HepG2 (cell line): ENCODE data around the gene MASP2. TPM values are rescaled to one million over a fixed set of nuclear protein-coding genes. Genes with fewer than 3 reads are reported as not detected.

Source experiments
- CAMTA2 ChIP-seq: sonication (generic); formaldehyde crosslinking; IDR thresholded peaks from 2 replicates; pipeline ENCODE4 v1.4.0; 2020; ENCODE audit warnings: mild to moderate bottlenecking, missing genetic modification reagents, borderline replicate concordance
- FIP1L1 ChIP-seq: fragments of 200-400 bp; formaldehyde crosslinking; IDR thresholded peaks from 2 replicates; pipeline ENCODE4 v1.6.1; 2018; ENCODE audit warnings: low read depth, mild to moderate bottlenecking, low read length, moderate library complexity, borderline replicate concordance; ENCODE audit not compliant: insufficient read depth
- NCOR1 ChIP-seq: fragments of 200-600 bp; sonication (generic); IDR thresholded peaks from 2 replicates; pipeline ENCODE4 v1.7.0; 2017; ENCODE audit warnings: antibody characterized with exemption, low read length, borderline replicate concordance
- RBFOX2 ChIP-seq: fragments of 200-400 bp; formaldehyde crosslinking; IDR thresholded peaks from 2 replicates; pipeline ENCODE4 v1.6.1; 2017; ENCODE audit warnings: low read depth, mild to moderate bottlenecking, low read length
- SATB2 ChIP-seq: sonication (generic); formaldehyde crosslinking; IDR thresholded peaks from 2 replicates; pipeline ENCODE4 v1.5.0; 2020; ENCODE audit warnings: missing genetic modification reagents
- SMAD1 ChIP-seq: sonication (generic); formaldehyde crosslinking; IDR thresholded peaks from 2 replicates; pipeline ENCODE4 v1.4.0; 2020; ENCODE audit warnings: missing genetic modification reagents, low read depth, mild to moderate bottlenecking, borderline replicate concordance
- ZBTB7B ChIP-seq: sonication (generic); formaldehyde crosslinking; IDR thresholded peaks from 2 replicates; pipeline ENCODE4 v1.4.0; 2020; ENCODE audit warnings: missing genetic modification reagents
- ZNF10 ChIP-seq: sonication (generic); formaldehyde crosslinking; IDR thresholded peaks from 2 replicates; pipeline ENCODE4 v1.4.0; 2020; ENCODE audit warnings: mild to moderate bottlenecking, low read depth, missing genetic modification reagents, borderline replicate concordance
- ZNF550 ChIP-seq: sonication (generic); formaldehyde crosslinking; IDR thresholded peaks from 2 replicates; pipeline ENCODE4 v1.4.0; 2020; ENCODE audit warnings: mild to moderate bottlenecking, missing genetic modification reagents, borderline replicate concordance
- ZNF558 ChIP-seq: sonication (generic); formaldehyde crosslinking; IDR thresholded peaks from 2 replicates; pipeline ENCODE4 v1.9.0; 2022; ENCODE audit warnings: mild to moderate bottlenecking, missing genetic modification reagents, borderline replicate concordance
- ZNF75D ChIP-seq: sonication (generic); formaldehyde crosslinking; IDR thresholded peaks from 2 replicates; pipeline ENCODE4 v1.8.1; 2023; ENCODE audit warnings: missing genetic modification reagents, mild to moderate bottlenecking, borderline replicate concordance
- ZNF772 ChIP-seq: sonication (generic); formaldehyde crosslinking; IDR thresholded peaks from 2 replicates; pipeline ENCODE4 v1.5.0; 2020; ENCODE audit warnings: mild to moderate bottlenecking, missing genetic modification reagents
- ZSCAN30 ChIP-seq: sonication (generic); formaldehyde crosslinking; IDR thresholded peaks from 2 replicates; pipeline ENCODE4 v1.5.0; 2020; ENCODE audit warnings: mild to moderate bottlenecking, missing genetic modification reagents
- polyA plus RNA-seq, 8 experiments: library from polyadenylated mRNA; depleted of rRNA in 3 of 8; stranded (reverse) in 7 of 8; unstranded in 1 of 8; fragments of >200 nt; fragmentation: Illumina TruSeq in 4 of 8; extraction: Trizol in 4 of 8; gene quantifications; 2 replicates each; pipeline versions ENCODE4 v1.2.1 to v1.2.3, GENCODE V29; 2011 to 2016; ENCODE audit warnings: low read depth in 4 of 8, missing spikeins in 1 of 8, mixed read lengths in 1 of 8; ENCODE audit not compliant: insufficient read depth in 1 of 8
- total RNA-seq, 5 experiments: library from RNA; depleted of rRNA; stranded (reverse); fragments of >200 nt; fragmentation: Illumina TruSeq; extraction: Trizol; gene quantifications; 2 replicates each; pipeline ENCODE4 v1.2.3, GENCODE V29; 2016; ENCODE audit warnings: low read depth in 1 of 5
- TF ChIP-seq, protein P1 (sequence below): sonication (generic); formaldehyde crosslinking; conservative IDR thresholded peaks from 2 replicates; pipeline ENCODE4 v1.8.0; 2022; ENCODE audit warnings: missing genetic modification reagents
- TF ChIP-seq, protein P2 (sequence below): sonication (generic); formaldehyde crosslinking; IDR thresholded peaks from 2 replicates; pipeline ENCODE4 v1.8.0; 2022; ENCODE audit warnings: mild to moderate bottlenecking, missing genetic modification reagents, moderate library complexity
- TF ChIP-seq, protein P3 (sequence below): sonication (generic); formaldehyde crosslinking; IDR thresholded peaks from 2 replicates; pipeline ENCODE4 v1.9.0; 2021; ENCODE audit warnings: missing genetic modification reagents, borderline replicate concordance
- TF ChIP-seq, protein P4 (sequence below): sonication (generic); formaldehyde crosslinking; IDR thresholded peaks from 2 replicates; pipeline ENCODE4 v1.5.0; 2020; ENCODE audit warnings: missing genetic modification reagents

MASP2 gene
- total and polyA plus RNA-seq, 2 of the 13 experiments (the other 11 are each of a cell fraction or from before 2014, with no cell fraction given) = 7.1 to 11.8 TPM

DNA sequence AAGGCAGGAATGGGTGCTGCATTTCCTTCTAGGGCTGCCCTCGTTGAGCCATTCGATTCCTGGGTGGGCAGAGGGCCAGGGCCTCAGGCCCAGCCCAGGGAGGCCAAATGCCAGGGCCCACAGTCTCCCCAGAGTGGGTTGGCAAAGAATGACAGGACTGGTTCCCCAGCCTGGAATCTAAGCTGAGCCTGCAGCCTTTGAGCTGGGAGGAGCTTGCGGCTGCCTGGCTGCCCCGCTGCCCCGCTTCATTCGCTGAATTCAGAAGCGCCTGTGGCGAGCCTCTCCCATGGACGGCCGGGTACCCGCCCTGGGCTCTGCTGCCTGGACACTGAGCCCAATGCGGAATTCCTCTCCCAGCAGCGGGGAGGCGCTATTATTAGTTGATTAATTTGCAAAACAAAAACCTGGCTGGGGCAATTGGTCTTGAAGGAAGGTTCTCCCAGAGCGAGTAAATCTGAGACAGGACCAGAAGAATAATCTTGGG, 66.9 kb downstream of the MASP2 start (continued):
- TF ChIP-seq, protein P1, sequence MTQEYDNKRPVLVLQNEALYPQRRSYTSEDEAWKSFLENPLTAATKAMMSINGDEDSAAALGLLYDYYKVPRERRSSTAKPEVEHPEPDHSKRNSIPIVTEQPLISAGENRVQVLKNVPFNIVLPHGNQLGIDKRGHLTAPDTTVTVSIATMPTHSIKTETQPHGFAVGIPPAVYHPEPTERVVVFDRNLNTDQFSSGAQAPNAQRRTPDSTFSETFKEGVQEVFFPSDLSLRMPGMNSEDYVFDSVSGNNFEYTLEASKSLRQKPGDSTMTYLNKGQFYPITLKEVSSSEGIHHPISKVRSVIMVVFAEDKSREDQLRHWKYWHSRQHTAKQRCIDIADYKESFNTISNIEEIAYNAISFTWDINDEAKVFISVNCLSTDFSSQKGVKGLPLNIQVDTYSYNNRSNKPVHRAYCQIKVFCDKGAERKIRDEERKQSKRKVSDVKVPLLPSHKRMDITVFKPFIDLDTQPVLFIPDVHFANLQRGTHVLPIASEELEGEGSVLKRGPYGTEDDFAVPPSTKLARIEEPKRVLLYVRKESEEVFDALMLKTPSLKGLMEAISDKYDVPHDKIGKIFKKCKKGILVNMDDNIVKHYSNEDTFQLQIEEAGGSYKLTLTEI (CRISPR knock-in tag) = no peak
- TF ChIP-seq FIP1L1 (no peak), ZNF550 (CRISPR knock-in tag) (no peak), NCOR1 (peak; percentile 10; the same call in 1 of the 2 replicates), RBFOX2 (peak; percentile 46; the same call in 1 of the 2 replicates), SATB2 (CRISPR knock-in tag) (no peak), SMAD1 (CRISPR knock-in tag) (no peak), ZNF10 (CRISPR knock-in tag) (no peak), ZNF558 (no peak), ZNF772 (CRISPR knock-in tag) (no peak), ZNF75D (CRISPR knock-in tag) (no peak), ZBTB7B (no peak), CAMTA2 (CRISPR knock-in tag) (no peak), ZSCAN30 (no peak)
- TF ChIP-seq, protein P2, sequence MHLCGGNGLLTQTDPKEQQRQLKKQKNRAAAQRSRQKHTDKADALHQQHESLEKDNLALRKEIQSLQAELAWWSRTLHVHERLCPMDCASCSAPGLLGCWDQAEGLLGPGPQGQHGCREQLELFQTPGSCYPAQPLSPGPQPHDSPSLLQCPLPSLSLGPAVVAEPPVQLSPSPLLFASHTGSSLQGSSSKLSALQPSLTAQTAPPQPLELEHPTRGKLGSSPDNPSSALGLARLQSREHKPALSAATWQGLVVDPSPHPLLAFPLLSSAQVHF = no peak
- TF ChIP-seq, protein P3, sequence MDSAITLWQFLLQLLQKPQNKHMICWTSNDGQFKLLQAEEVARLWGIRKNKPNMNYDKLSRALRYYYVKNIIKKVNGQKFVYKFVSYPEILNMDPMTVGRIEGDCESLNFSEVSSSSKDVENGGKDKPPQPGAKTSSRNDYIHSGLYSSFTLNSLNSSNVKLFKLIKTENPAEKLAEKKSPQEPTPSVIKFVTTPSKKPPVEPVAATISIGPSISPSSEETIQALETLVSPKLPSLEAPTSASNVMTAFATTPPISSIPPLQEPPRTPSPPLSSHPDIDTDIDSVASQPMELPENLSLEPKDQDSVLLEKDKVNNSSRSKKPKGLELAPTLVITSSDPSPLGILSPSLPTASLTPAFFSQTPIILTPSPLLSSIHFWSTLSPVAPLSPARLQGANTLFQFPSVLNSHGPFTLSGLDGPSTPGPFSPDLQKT (CRISPR knock-in tag) = no peak
- TF ChIP-seq, protein P4, sequence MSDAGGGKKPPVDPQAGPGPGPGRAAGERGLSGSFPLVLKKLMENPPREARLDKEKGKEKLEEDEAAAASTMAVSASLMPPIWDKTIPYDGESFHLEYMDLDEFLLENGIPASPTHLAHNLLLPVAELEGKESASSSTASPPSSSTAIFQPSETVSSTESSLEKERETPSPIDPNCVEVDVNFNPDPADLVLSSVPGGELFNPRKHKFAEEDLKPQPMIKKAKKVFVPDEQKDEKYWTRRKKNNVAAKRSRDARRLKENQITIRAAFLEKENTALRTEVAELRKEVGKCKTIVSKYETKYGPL (CRISPR knock-in tag) = no peak
